ENCODE data around the gene GIT1.
"Not testable (repeated sequence)": the region's sequence is repeated elsewhere in the genome, so short reads cannot be mapped to it uniquely, and the experiment has no call there.

Gene GIT1

GRCh38 chr17:29562615-29563014, 26.8 kb downstream of the GIT1 start:
- no peak for DNase-seq (ENCODE audit: low read depth)
- TF ChIP-seq, protein P1, sequence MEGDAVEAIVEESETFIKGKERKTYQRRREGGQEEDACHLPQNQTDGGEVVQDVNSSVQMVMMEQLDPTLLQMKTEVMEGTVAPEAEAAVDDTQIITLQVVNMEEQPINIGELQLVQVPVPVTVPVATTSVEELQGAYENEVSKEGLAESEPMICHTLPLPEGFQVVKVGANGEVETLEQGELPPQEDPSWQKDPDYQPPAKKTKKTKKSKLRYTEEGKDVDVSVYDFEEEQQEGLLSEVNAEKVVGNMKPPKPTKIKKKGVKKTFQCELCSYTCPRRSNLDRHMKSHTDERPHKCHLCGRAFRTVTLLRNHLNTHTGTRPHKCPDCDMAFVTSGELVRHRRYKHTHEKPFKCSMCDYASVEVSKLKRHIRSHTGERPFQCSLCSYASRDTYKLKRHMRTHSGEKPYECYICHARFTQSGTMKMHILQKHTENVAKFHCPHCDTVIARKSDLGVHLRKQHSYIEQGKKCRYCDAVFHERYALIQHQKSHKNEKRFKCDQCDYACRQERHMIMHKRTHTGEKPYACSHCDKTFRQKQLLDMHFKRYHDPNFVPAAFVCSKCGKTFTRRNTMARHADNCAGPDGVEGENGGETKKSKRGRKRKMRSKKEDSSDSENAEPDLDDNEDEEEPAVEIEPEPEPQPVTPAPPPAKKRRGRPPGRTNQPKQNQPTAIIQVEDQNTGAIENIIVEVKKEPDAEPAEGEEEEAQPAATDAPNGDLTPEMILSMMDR (conservative IDR thresholded peaks at IDR 0.05; ENCODE audit: low read depth, low read length), result no peak

DNA sequence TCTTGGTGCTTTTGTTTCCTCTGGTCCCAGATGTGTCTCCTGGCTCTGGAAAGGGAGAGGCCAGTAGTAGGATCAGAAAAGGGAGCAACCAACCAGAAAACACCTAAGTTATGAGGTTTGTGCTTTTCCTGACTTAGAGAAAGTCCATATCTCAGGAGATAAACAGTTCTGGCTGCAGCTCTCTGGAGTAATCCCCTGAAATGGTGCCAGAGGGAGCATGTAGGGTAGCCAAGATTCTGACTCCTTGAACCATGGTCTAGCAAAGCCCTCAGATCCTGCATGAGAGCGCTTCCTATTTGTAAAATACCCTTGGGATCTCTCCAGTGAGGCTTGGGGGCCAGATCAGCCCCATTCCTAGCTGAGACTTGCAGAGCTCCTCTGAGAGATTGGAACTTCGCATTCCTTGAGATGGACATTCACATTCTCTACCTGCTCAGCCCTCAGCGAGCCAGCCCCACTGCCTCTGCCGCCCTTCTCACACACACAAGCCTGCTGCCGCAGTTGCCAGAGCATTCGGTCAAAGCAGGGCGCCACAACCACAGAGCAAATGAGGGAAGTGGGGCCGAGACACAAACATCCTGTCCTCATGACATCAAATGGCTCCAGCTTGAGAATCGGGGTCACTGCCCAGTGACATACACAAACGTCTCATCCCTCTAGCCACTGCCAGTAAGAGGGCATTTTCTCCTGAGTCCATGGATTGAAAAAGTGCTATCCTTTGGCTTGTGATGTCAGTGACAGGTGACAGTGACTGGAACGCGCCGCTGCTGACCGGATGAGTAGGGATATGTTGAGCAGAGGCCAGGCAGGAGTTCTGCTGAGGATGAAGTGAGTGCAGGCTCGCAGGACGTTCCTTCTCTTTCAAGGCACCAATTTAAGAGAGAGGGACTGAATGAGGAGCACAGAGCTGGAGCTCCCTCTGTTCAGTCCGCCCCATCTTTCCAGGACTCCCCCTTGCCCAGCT, 27.6 kb downstream of the GIT1 start:
- TF ChIP-seq, protein P1 (conservative IDR thresholded peaks at IDR 0.05; ENCODE audit: low read depth, low read length), result no peak
- DNase-seq (ENCODE audit: low read depth), result no peak
- no peak overlapping the region for H3K4me3 ChIP-seq (ENCODE audit: low read depth, low read length)

More at GRCh38 chr17:29562615-29563014, 26.8 kb downstream of the GIT1 start:
- H3K4me3 ChIP-seq (ENCODE audit: low read depth, low read length), result no peak overlapping the region

DNA sequence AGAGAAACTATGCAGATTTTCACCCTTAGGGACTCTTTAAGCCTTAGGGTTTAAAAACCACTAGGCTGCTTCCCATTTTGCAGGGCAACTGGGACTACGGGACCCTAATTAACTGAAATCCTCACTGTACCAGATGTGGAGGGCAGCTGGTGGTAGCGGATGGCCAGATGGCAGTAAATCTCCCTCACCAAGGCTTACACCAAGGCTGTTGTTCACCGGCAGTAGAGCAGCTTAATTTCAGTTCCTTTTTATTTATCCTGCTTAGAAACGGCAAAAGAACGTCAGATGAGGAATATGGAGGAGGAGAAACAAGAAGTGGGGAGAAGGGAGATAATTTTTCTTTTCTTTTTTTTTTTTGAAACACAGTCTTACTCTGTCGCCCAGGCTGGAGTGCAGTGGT, 29.1 kb downstream of the GIT1 start:
- no peak for DNase-seq (ENCODE audit: low read depth)
- TF ChIP-seq, protein P1 (conservative IDR thresholded peaks at IDR 0.05; ENCODE audit: low read depth, low read length), result no peak
- no peak overlapping the region for H3K4me3 ChIP-seq (ENCODE audit: low read depth, low read length)

DNA sequence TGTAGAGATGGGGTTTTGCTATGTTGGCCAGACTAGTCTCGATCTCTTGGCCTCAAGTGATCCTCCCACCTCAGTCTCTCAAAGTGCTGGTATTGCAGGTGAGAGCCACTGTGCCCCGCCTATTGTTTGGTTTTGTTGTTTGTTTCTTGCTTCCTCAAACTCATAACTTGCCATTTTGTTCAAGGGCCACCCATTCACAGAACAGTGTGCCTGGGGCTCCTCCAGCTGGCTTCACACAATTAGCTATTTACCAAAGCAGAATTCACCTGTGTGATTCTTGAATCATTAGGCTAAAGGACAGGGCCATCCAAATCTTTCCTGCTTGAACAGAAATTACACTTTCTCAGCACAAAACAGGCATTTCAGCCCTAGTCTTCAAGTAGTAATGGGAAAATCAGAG, 29.8 kb downstream of the GIT1 start:
- TF ChIP-seq, protein P1 (conservative IDR thresholded peaks at IDR 0.05; ENCODE audit: low read depth, low read length), result no peak

DNA sequence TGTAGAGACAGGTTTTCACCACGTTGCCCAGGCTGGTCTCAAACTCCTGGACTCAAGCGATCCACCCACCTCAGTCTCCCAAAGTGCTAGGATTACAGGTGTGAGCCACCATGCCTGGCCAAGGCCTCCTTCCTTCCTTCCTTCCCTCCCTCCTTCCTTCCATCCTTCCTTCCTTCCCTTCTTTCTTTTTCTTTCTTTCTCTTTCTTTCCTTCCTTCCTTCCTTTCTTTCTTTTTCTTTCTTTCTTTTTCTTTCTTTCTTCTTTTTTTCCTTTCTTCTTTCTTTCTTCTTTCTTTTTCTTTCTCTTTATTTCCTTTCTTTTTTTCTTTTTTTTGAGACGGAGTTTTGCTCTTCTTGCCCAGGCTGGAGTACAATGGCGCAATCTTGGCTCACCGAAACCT, 31.3 kb downstream of the GIT1 start:
- H3K4me3 ChIP-seq (ENCODE audit: low read depth, low read length); DNase-seq (ENCODE audit: low read depth): not testable (repeated sequence)

More for the DNA sequence above, 29.8 kb downstream of the GIT1 start:
- no peak overlapping the region for H3K4me3 ChIP-seq (ENCODE audit: low read depth, low read length)
- DNase-seq (ENCODE audit: low read depth), result no peak

DNA sequence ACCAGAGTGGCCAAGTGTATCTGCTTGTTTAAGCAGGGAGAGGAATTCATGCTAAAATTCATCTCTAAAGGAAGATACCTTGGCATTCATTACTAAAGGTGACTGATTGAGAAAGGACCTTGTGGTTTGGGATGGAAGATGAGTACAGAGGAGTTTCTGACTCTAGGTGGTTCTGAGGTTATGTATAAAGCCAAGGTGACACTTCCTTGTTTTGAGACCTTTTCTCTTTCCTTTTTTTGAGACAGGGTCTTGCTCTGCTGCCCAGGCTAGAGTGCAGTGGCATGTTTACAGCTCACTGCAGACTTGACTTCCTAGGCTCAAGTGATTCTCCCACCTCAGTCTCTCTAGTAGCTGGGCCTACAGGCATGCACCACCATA, 31.7 kb downstream of the GIT1 start:
- no peak overlapping the region for H3K4me3 ChIP-seq (ENCODE audit: low read depth, low read length)
- TF ChIP-seq, protein P1 (conservative IDR thresholded peaks at IDR 0.05; ENCODE audit: low read depth, low read length), result no peak
- DNase-seq (ENCODE audit: low read depth), result no peak

DNA sequence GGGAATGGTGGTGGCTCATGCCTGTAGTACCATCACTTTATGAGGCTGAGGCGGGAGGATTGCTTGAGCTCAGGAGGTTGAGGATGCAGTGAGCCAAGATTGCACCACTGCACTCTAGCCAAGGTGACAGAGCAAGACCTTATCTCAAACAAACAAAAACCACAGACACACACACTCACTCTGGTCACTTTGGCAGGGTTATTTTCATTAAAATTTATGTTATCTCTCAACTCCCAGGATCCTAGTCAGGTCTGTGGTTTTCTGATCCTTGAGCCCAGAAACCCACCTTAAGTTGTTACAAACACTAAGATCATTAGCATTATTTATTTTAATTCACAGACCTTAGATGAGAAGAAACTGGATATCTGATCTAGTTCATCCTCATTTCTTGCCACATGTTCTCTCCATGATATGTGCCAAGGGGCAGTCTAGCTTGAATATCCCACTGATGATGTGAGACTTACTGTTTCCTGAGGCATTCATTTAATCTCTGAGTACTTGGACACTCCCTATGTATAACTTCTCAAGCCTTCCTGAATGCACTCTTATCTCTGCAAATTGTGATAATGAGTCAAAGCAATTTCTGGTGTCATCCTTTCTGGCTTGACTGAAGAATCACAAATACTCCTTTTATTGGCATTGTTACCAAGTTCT, 32.2 kb downstream of the GIT1 start:
- TF ChIP-seq, protein P1 (conservative IDR thresholded peaks at IDR 0.05; ENCODE audit: low read depth, low read length), result no peak
- peak; percentile 31 for DNase-seq (ENCODE audit: low read depth)
- no peak overlapping the region for H3K4me3 ChIP-seq (ENCODE audit: low read depth, low read length)
